SK-N-SH treated with all-trans-retinoic acid at 6 μM for 48 hours (cell line): ENCODE results near the gene PPP1CC.

Experiments
- ATAC-seq: fragments of 200-7000 bp; cut with Tn5 transposase; 3 replicates; pipeline ENCODE4 v1.9.1; 2020; ENCODE audit warnings: mild to moderate bottlenecking, moderate library complexity
- BACH2 ChIP-seq: fragments of 250-450 bp; sonication (Bioruptor Pico); IDR thresholded peaks from 2 replicates; pipeline ENCODE4 v1.9.0; 2021; ENCODE audit warnings: mild to moderate bottlenecking, borderline replicate concordance
- CREB5 ChIP-seq: fragments of 250-450 bp; sonication (Bioruptor Pico); IDR thresholded peaks from 2 replicates; pipeline ENCODE4 v1.5.1; 2020; ENCODE audit warnings: low read depth, mild to moderate bottlenecking, moderate library complexity
- CSDC2 ChIP-seq: fragments of 250-450 bp; sonication (Bioruptor Pico); IDR thresholded peaks from 2 replicates; pipeline ENCODE4 v1.5.0; 2020; ENCODE audit warnings: mild to moderate bottlenecking, moderate library complexity
- CSRNP3 ChIP-seq: fragments of 250-450 bp; sonication (Bioruptor Pico); IDR thresholded peaks from 2 replicates; pipeline ENCODE4 v1.5.1; 2021; ENCODE audit warnings: mild to moderate bottlenecking, moderate library complexity
- ESRRG ChIP-seq: fragments of 250-450 bp; sonication (Bioruptor Pico); IDR thresholded peaks from 2 replicates; pipeline ENCODE4 v1.6.1; 2021; ENCODE audit warnings: mild to moderate bottlenecking
- GLIS3 ChIP-seq: fragments of 250-450 bp; sonication (Bioruptor Pico); IDR thresholded peaks from 2 replicates; pipeline ENCODE4 v1.5.0; 2020; ENCODE audit warnings: mild to moderate bottlenecking, moderate library complexity
- ISL1 ChIP-seq: fragments of 250-450 bp; sonication (Bioruptor Pico); IDR thresholded peaks from 2 replicates; pipeline ENCODE4 v2.1.2; 2022; ENCODE audit warnings: mild to moderate bottlenecking, moderate library complexity
- PATZ1 ChIP-seq: fragments of 250-450 bp; sonication (Bioruptor Pico); IDR thresholded peaks from 2 replicates; pipeline ENCODE4 v1.8.0; 2020; ENCODE audit warnings: mild to moderate bottlenecking, moderate library complexity, borderline replicate concordance
- POU6F1 ChIP-seq: fragments of 250-450 bp; sonication (Bioruptor Pico); IDR thresholded peaks from 2 replicates; pipeline ENCODE4 v1.8.0; 2021; ENCODE audit warnings: low read depth, mild to moderate bottlenecking, moderate library complexity, borderline replicate concordance
- PPARA ChIP-seq: fragments of 250-450 bp; sonication (Bioruptor Pico); IDR thresholded peaks from 2 replicates; pipeline ENCODE4 v1.5.0; 2020; ENCODE audit warnings: mild to moderate bottlenecking, borderline replicate concordance
- SNAI2 ChIP-seq: fragments of 250-450 bp; sonication (Bioruptor Pico); IDR thresholded peaks from 2 replicates; pipeline ENCODE4 v1.5.0; 2020; ENCODE audit warnings: mild to moderate bottlenecking, moderate library complexity
- TCF4 ChIP-seq: fragments of 250-450 bp; sonication (Bioruptor Pico); IDR thresholded peaks from 2 replicates; pipeline ENCODE4 v1.8.0; 2021; ENCODE audit warnings: mild to moderate bottlenecking, moderate library complexity, borderline replicate concordance
- TOX ChIP-seq: fragments of 250-450 bp; sonication (Bioruptor Pico); IDR thresholded peaks from 2 replicates; pipeline ENCODE4 v1.8.0; 2021; ENCODE audit warnings: mild to moderate bottlenecking, moderate library complexity, borderline replicate concordance
- TSHZ2 ChIP-seq: fragments of 250-450 bp; sonication (Bioruptor Pico); IDR thresholded peaks from 2 replicates; pipeline ENCODE4 v1.5.0; 2020; ENCODE audit warnings: mild to moderate bottlenecking, moderate library complexity
- ZC3H10 ChIP-seq: fragments of 250-450 bp; sonication (Bioruptor Pico); IDR thresholded peaks from 2 replicates; pipeline ENCODE4 v1.5.1; 2021; ENCODE audit warnings: mild to moderate bottlenecking, moderate library complexity
- ZFP30 ChIP-seq: fragments of 450-650 bp; formaldehyde crosslinking; IDR thresholded peaks from 2 replicates; pipeline ENCODE4 v1.5.0; 2022; ENCODE audit warnings: mild to moderate bottlenecking, moderate library complexity
- ZNF565 ChIP-seq: fragments of 450-650 bp; formaldehyde crosslinking; conservative IDR thresholded peaks from 2 replicates; pipeline ENCODE4 v1.5.0; 2020; ENCODE audit warnings: low read depth, mild to moderate bottlenecking, moderate library complexity

The PPP1CC gene

GRCh38 chr12:110763583-110763982 lies 20.9 kb upstream of the PPP1CC start:
- no peak for TF ChIP-seq CREB5
- no peak for TF ChIP-seq ESRRG (CRISPR knock-in tag)
- TF ChIP-seq TOX (CRISPR knock-in tag) = no peak
- TF ChIP-seq PPARA = no peak
- no peak for TF ChIP-seq BACH2 (CRISPR knock-in tag)
- TF ChIP-seq, all 23 proteins: peak for 0

GRCh38 chr12:110762891-110763290 lies 20.2 kb upstream of the PPP1CC start:
- ATAC-seq = no peak
- TF ChIP-seq ZFP30 (CRISPR knock-in tag) (no peak), POU6F1 (no peak), SNAI2 (CRISPR knock-in tag) (no peak), CSRNP3 (CRISPR knock-in tag) (no peak), PATZ1 (CRISPR knock-in tag) (no peak), CSDC2 (CRISPR knock-in tag) (no peak), ISL1 (CRISPR knock-in tag) (no peak), TSHZ2 (CRISPR knock-in tag) (no peak), TCF4 (no peak), GLIS3 (CRISPR knock-in tag) (no peak), BACH2 (CRISPR knock-in tag) (no peak), ZC3H10 (CRISPR knock-in tag) (no peak)

More at GRCh38 chr12:110763583-110763982, 20.9 kb upstream of the PPP1CC start:
- no peak for ATAC-seq

- TF ChIP-seq ZNF565 (CRISPR knock-in tag) (no peak), POU6F1 (no peak), PATZ1 (CRISPR knock-in tag) (no peak), CREB5 (no peak)
- ATAC-seq = no peak
Measured at GRCh38 chr12:110760204-110760609, 17.5 kb upstream of the PPP1CC start.
